Thoracic aorta (tissue), 2 donors: ENCODE results near the gene PLCB1. TPM values are rescaled to one million over a fixed set of nuclear protein-coding genes. Genes with fewer than 3 reads are reported as not detected.

ENCODE experiments used
- ATAC-seq: fragments of 150-250 bp; one replicate; pipeline ENCODE4 v1.8.0; 2017; ENCODE audit warnings: low read depth; ENCODE audit not compliant: insufficient number of reproducible peaks, low FRiP score
- DNase-seq: peaks from one replicate; pipeline ENCODE4 v3.0.0-alpha.2; 2020; ENCODE audit warnings: low spot score
- H3K27ac ChIP-seq, 2 donors: fragments of 200-600 bp; sonication (generic); 1 replicate in 1 of 2; 2 replicates in 1 of 2; pipeline ENCODE4 v1.5.1; 2016; ENCODE audit warnings: mild to moderate bottlenecking in 2 of 2, moderate library complexity in 2 of 2
- H3K27me3 ChIP-seq: fragments of 200-600 bp; sonication (generic); replicated peaks from 2 replicates; pipeline ENCODE4 v1.6.0; 2016; ENCODE audit warnings: mild to moderate bottlenecking; ENCODE audit not compliant: insufficient read depth
- H3K36me3 ChIP-seq: fragments of 200-600 bp; sonication (generic); one replicate; pipeline ENCODE4 v1.5.1; 2016
- H3K4me1 ChIP-seq, 2 donors: fragments of 200-600 bp; sonication (generic); 1 replicate in 1 of 2; 2 replicates in 1 of 2; pipeline versions ENCODE4 v1.5.1 to v1.6.0; 2016; ENCODE audit warnings: low read depth in 2 of 2, mild to moderate bottlenecking in 1 of 2; ENCODE audit not compliant: control insufficient read depth in 1 of 2
- H3K4me3 ChIP-seq: fragments of 200-600 bp; sonication (generic); 2 replicates; pipeline ENCODE4 v1.5.1; 2016; ENCODE audit warnings: mild to moderate bottlenecking
- H3K9me3 ChIP-seq: fragments of 200-600 bp; sonication (generic); 2 replicates; pipeline ENCODE4 v1.5.1; 2016
- total RNA-seq, 2 donors: library from RNA; depleted of rRNA; stranded (reverse); fragments of >200 nt; gene quantifications; one replicate each; pipeline versions ENCODE4 v1.1.0 to v1.2.3, GENCODE V29; 2016
- TF ChIP-seq, protein P1 (sequence below): fragments of 200-600 bp; sonication (generic); IDR thresholded peaks from one replicate; pipeline ENCODE4 v1.5.1; 2019; ENCODE audit warnings: antibody characterized with exemption

Gene PLCB1
- total RNA-seq, 2 donors from 2014 or later = 10.8 to 16.3 TPM

GRCh38 chr20:8215361-8215781 lies 83.3 kb downstream of the PLCB1 start:
- no peaks in the 10 kb centered on the region for H3K9me3 ChIP-seq
- no peak for ATAC-seq
- H3K4me3 ChIP-seq = no peak overlapping the region
- TF ChIP-seq, protein P1, sequence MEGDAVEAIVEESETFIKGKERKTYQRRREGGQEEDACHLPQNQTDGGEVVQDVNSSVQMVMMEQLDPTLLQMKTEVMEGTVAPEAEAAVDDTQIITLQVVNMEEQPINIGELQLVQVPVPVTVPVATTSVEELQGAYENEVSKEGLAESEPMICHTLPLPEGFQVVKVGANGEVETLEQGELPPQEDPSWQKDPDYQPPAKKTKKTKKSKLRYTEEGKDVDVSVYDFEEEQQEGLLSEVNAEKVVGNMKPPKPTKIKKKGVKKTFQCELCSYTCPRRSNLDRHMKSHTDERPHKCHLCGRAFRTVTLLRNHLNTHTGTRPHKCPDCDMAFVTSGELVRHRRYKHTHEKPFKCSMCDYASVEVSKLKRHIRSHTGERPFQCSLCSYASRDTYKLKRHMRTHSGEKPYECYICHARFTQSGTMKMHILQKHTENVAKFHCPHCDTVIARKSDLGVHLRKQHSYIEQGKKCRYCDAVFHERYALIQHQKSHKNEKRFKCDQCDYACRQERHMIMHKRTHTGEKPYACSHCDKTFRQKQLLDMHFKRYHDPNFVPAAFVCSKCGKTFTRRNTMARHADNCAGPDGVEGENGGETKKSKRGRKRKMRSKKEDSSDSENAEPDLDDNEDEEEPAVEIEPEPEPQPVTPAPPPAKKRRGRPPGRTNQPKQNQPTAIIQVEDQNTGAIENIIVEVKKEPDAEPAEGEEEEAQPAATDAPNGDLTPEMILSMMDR = no peak
- no peaks in the 10 kb centered on the region for H3K36me3 ChIP-seq
- DNase-seq = no peak
- no peaks in the 10 kb centered on the region for H3K27me3 ChIP-seq
- H3K27ac ChIP-seq = no peak overlapping the region
- no peaks in the 10 kb centered on the region for H3K4me1 ChIP-seq

GRCh38 chr20:8216375-8217200 lies 84.5 kb downstream of the PLCB1 start:
- no peak for DNase-seq
- Histone ChIP-seq H3K27ac (no peak overlapping the region), H3K4me1 (no peaks in the 10 kb centered on the region)

DNA sequence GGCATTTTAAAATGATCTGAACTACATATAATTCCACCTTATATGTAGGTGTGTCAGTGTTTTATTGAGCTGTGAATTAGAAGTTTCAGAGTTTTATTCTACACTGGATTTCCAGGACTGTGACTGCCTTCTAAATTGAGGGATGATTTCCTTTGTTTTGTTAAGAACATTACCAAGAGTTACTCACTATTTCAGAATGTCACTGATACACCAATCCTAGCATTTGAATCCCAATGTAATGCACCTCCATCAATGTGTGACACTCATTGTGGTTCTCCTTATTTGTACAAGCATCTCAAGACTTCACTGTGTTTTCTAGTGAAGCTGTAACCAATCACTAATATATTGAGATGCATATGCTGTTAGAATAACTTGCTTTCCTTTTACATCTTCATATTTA lies 86.8 kb downstream of the PLCB1 start:
- Histone ChIP-seq H3K4me1 (peaks cover 0 to 11% of the 10 kb centered on the region in 2 donors), H3K9me3 (no peaks in the 10 kb centered on the region), H3K4me3 (no peak overlapping the region), H3K27ac (no peak overlapping the region), H3K36me3 (no peaks in the 10 kb centered on the region), H3K27me3 (no peaks in the 10 kb centered on the region)
- DNase-seq = no peak
- no peak for ATAC-seq
- TF ChIP-seq, protein P1 = no peak

More at GRCh38 chr20:8216375-8217200, 84.5 kb downstream of the PLCB1 start:
- ATAC-seq = no peak
- TF ChIP-seq, protein P1 = no peak
- no peaks in the 10 kb centered on the region for H3K9me3 ChIP-seq
- H3K4me3 ChIP-seq = no peak overlapping the region
- no peaks in the 10 kb centered on the region for H3K36me3 ChIP-seq
- H3K27me3 ChIP-seq = no peaks in the 10 kb centered on the region

- H3K4me3 ChIP-seq = no peak overlapping the region
- no peaks in the 10 kb centered on the region for H3K36me3 ChIP-seq
- DNase-seq (no peak), ATAC-seq (no peak)
- TF ChIP-seq, protein P1 = no peak
- no peak overlapping the region for H3K27ac ChIP-seq
- H3K27me3 ChIP-seq = no peaks in the 10 kb centered on the region
- no peaks in the 10 kb centered on the region for H3K9me3 ChIP-seq
- peaks cover 0 to 11% of the 10 kb centered on the region in 2 donors for H3K4me1 ChIP-seq
These were observed 87.3 kb downstream of the PLCB1 start for GRCh38 chr20:8219403-8219802.

DNA sequence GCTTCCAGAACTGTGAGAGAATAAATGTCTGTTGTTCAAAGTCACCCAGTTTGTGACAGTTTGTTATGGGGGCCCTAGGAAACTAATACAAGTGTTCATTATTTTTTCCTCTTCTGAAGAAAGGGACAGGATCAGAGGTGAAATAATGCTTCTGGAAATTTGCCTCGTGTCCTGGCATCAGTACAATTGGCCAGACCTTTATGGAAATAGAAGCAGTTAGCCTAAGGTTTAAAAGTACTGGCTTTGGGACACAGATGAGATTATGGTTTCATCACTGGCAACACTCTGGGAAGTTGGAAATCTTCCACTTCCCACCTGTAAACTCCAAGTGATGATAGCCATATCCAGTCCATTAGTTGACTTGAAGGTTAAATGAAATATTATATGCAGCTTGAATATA lies 88.7 kb downstream of the PLCB1 start:
- Histone ChIP-seq H3K4me3 (no peak overlapping the region), H3K27me3 (no peaks in the 10 kb centered on the region), H3K4me1 (peaks cover 0 to 11% of the 10 kb centered on the region in 2 donors), H3K36me3 (no peaks in the 10 kb centered on the region), H3K27ac (no peak overlapping the region), H3K9me3 (no peaks in the 10 kb centered on the region)
- no peak for DNase-seq
- no peak for ATAC-seq
- TF ChIP-seq, protein P1 = no peak
